ENCODE data around the gene UBE2I. TPM values are rescaled to one million over a fixed set of nuclear protein-coding genes. Genes with fewer than 3 reads are reported as not detected.

UBE2I gene
- total RNA-seq, 1 donor from 2014 or later: 112 TPM

- DNase-seq (ENCODE audit: low read depth): no peak
- no peak overlapping the region for H3K4me3 ChIP-seq (ENCODE audit: low read depth, low read length)
- no peak for TF ChIP-seq CTCF (conservative IDR thresholded peaks at IDR 0.05; ENCODE audit: low read depth, low read length)
Measured at GRCh38 chr16:1345651-1346421, 36.4 kb downstream of the UBE2I start.

GRCh38 chr16:1346422-1347285 lies 37.2 kb downstream of the UBE2I start:
- TF ChIP-seq CTCF (conservative IDR thresholded peaks at IDR 0.05; ENCODE audit: low read depth, low read length): peak; percentile 23
- H3K4me3 ChIP-seq (ENCODE audit: low read depth, low read length): no peak overlapping the region
- DNase-seq (ENCODE audit: low read depth): no peak

- TF ChIP-seq CTCF (conservative IDR thresholded peaks at IDR 0.05; ENCODE audit: low read depth, low read length): no peak
- DNase-seq (ENCODE audit: low read depth): no peak
- no peak overlapping the region for H3K4me3 ChIP-seq (ENCODE audit: low read depth, low read length)
Measured at GRCh38 chr16:1347286-1347855, 37.9 kb downstream of the UBE2I start.

- DNase-seq (ENCODE audit: low read depth): no peak
- no peak for TF ChIP-seq CTCF (conservative IDR thresholded peaks at IDR 0.05; ENCODE audit: low read depth, low read length)
- no peak overlapping the region for H3K4me3 ChIP-seq (ENCODE audit: low read depth, low read length)
Measured at GRCh38 chr16:1347962-1348361, 38.5 kb downstream of the UBE2I start.

GRCh38 chr16:1348441-1348840 lies 39.0 kb downstream of the UBE2I start:
- no peak for TF ChIP-seq CTCF (conservative IDR thresholded peaks at IDR 0.05; ENCODE audit: low read depth, low read length)
- no peak for DNase-seq (ENCODE audit: low read depth)
- no peak overlapping the region for H3K4me3 ChIP-seq (ENCODE audit: low read depth, low read length)

- no peak for TF ChIP-seq CTCF (conservative IDR thresholded peaks at IDR 0.05; ENCODE audit: low read depth, low read length)
- H3K4me3 ChIP-seq (ENCODE audit: low read depth, low read length): no peak overlapping the region
- DNase-seq (ENCODE audit: low read depth): no peak
Measured at GRCh38 chr16:1348926-1349325, 39.5 kb downstream of the UBE2I start.
